Measurements from ENCODE around the gene COQ10A. TPM values are rescaled to one million over a fixed set of nuclear protein-coding genes. Genes with fewer than 3 reads are reported as not detected.

The COQ10A gene
- total and polyA plus RNA-seq, 2 donors (not counting 3 experiments of a cell fraction or from before 2014, with no cell fraction given), result 14.7 to 32.4 TPM

- Histone ChIP-seq H4K20me1 (replicated peaks; ENCODE audit: control insufficient read depth, extremely low read depth, insufficient read depth, low read length) (no peaks in the 10 kb centered on the region), H3K79me2 (ENCODE audit: control insufficient read depth, insufficient read depth, low read length) (no peaks in the 10 kb centered on the region), H2AFZ (ENCODE audit: low read depth, low read length) (no peak overlapping the region), H3K27me3 (ENCODE audit: control insufficient read depth in 2 of 2, insufficient read depth in 2 of 2, low read length in 2 of 2) (no peaks in the 10 kb centered on the region), H3K36me3 (ENCODE audit: control insufficient read depth in 2 of 2, extremely low read depth in 1 of 2, insufficient read depth in 2 of 2, low read length in 2 of 2) (peaks cover 25 to 39% of the 10 kb centered on the region in 2 experiments), H3K9me3 (replicated peaks; ENCODE audit: control insufficient read depth, insufficient read depth, low read length) (no peaks in the 10 kb centered on the region), H3K4me2 (ENCODE audit: insufficient read depth, low read length) (no peak overlapping the region), H3K4me3 (replicated peaks in 1 of 3; ENCODE audit: insufficient read depth in 1 of 3, low read depth in 1 of 3, low read length in 3 of 3) (no peak overlapping the region), H3K9ac (replicated peaks; ENCODE audit: extremely low read depth, insufficient read depth, low read length) (no peak overlapping the region), H3K9me1 (replicated peaks; ENCODE audit: control insufficient read depth, extremely low read depth, insufficient read depth, low read length) (no peaks in the 10 kb centered on the region), H3K27ac (ENCODE audit: insufficient read depth, low read depth, low read length) (no peak overlapping the region), H3K4me1 (ENCODE audit: control insufficient read depth, extremely low read depth, insufficient read depth, low read length) (no peaks in the 10 kb centered on the region)
- CTCF ChIA-PET, result no interaction called here
- POLR2A ChIA-PET, result no interaction called here
- FAIRE-seq (no peak), DNase-seq (ENCODE audit: low read depth, low spot score) (no peak)
- dilution Hi-C loops (cut with MboI; ENCODE audit: extremely low pct_ligation_motif_present, low sequenced_read_pairs), result no loop called here
- TF ChIP-seq GATA2 (IDR thresholded peaks at IDR 0.05; ENCODE audit: insufficient read depth, insufficient read length, low read depth, low read length) (no peak), MAX (IDR thresholded peaks at IDR 0.05; ENCODE audit: insufficient read depth, insufficient read length) (no peak), MYC (IDR thresholded peaks at IDR 0.05; ENCODE audit: low read depth, low read length) (no peak), FOS (IDR thresholded peaks at IDR 0.05; ENCODE audit: borderline replicate concordance, insufficient read depth, low read length) (no peak), POLR2A (IDR thresholded peaks at IDR 0.05; ENCODE audit: low read depth, low read length) (no peak), POLR2AphosphoS5 (IDR thresholded peaks at IDR 0.05; ENCODE audit: insufficient read depth, low read depth, low read length) (no peak), CTCF (IDR thresholded peaks at IDR 0.05; ENCODE audit: extremely low read depth in 1 of 2, insufficient read depth in 1 of 2, low read depth in 1 of 2, low read length in 2 of 2) (no peak), EZH2 (IDR thresholded peaks at IDR 0.05; ENCODE audit: borderline replicate concordance, low read depth, low read length, severe bottlenecking) (no peak), JUN (IDR thresholded peaks at IDR 0.05; ENCODE audit: borderline replicate concordance, insufficient read depth, insufficient read length, low read depth) (no peak)
- BruUV-seq (replicated peaks), result no TSS peak
- intact Hi-C loops (cut with micrococcal nuclease), result no loop called here
These were observed 7.6 kb downstream of the COQ10A start for GRCh38 chr12:56274299-56274698.

All from endothelial cell of umbilical vein (primary cell).